Measurements from ENCODE around the gene PRDM12. TPM values are rescaled to one million over a fixed set of nuclear protein-coding genes. Genes with fewer than 3 reads are reported as not detected.
A peak's percentile ranks its signal among the peaks of the same experiment; 100 is the strongest.

Gene PRDM12
- total and polyA plus RNA-seq, 2 of the 8 experiments (the other 6 are each of a cell fraction or from before 2014, with no cell fraction given), result 0.14 to 0.22 TPM

- TF ChIP-seq NANOG (IDR thresholded peaks at IDR 0.05; ENCODE audit: insufficient read depth, low read depth, low read length, poor library complexity, severe bottlenecking) (no peak), SP2 (IDR thresholded peaks at IDR 0.05; ENCODE audit: low read length) (no peak), BACH1 (IDR thresholded peaks at IDR 0.05; ENCODE audit: low read length) (no peak), ZNF274 (IDR thresholded peaks at IDR 0.05; ENCODE audit: borderline replicate concordance, extremely low read depth, low read length) (no peak), CREB1 (IDR thresholded peaks at IDR 0.05) (no peak), YY1 (IDR thresholded peaks at IDR 0.05; ENCODE audit: low read depth, low read length) (peak; percentile 31; the same call in 1 of the 2 replicates)
- TF ChIP-seq, protein P1, sequence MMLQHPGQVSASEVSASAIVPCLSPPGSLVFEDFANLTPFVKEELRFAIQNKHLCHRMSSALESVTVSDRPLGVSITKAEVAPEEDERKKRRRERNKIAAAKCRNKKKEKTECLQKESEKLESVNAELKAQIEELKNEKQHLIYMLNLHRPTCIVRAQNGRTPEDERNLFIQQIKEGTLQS (IDR thresholded peaks at IDR 0.05; ENCODE audit: insufficient read depth, low read depth, low read length), result no peak
Measured at GRCh38 chr9:130682421-130683121, 18.2 kb downstream of the PRDM12 start (continued).
